NCI-H82 treated with DMSO at 0.1 percent for 48 hours (cell line): ENCODE results near the gene GIPC2.
"Not testable (repeated sequence)": the region's sequence is repeated elsewhere in the genome, so short reads cannot be mapped to it uniquely, and the experiment has no call there.

ENCODE experiments used
- DNase-seq: peaks from one replicate; lab custom pipeline; 2025; ENCODE audit not compliant: unreplicated experiment; lab: John Stamatoyannopoulos, UW

Gene GIPC2

DNA sequence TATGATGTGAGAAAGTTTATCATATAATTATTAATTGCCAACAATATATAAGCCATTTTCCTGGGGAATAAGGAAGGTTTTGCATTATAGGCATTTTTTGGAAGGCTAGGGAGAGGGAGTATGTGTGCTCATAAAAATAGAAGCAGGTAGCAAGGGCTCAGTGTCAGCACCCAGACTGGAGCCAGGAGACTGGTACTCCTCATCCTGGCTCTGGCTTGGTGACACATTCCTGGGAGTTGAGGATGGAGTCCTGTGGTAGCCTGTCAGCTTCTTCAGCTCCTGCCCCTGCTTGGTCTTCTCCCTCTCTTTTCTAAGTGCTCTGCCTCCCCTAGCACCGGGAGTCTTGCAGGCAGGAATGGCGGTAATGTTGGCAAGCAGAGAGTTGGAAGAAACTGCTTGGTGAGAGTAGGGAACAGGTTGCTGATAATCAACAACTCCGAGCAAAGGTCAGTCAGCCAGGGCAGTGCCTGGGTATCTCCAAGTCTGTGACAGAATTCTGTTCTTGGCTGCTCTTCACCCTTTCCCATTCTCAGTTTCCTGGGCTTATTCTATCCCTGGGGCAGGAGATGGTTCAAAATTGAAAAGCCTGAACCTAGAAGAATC lies 23.0 kb downstream of the GIPC2 start:
- no peak for DNase-seq

DNA sequence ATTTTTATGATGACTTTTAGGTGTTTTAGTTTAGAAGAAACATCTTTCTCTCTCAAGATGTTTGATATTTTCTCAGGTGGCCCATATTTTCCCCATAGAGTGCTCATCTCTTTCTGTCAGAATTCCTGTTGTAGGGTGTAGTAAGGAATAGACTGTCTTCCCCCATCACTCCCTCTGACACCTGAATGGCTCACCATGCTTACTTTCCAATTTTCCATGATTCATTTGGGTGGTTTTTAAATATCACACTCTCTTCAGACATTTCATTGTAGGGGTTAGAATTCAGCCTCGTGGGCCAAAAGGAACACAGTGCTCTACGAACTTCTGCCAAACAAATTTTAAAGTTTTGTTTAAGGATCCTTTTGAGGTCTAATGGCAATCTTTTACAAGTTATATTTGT lies 24.0 kb downstream of the GIPC2 start:
- no peak for DNase-seq

DNA sequence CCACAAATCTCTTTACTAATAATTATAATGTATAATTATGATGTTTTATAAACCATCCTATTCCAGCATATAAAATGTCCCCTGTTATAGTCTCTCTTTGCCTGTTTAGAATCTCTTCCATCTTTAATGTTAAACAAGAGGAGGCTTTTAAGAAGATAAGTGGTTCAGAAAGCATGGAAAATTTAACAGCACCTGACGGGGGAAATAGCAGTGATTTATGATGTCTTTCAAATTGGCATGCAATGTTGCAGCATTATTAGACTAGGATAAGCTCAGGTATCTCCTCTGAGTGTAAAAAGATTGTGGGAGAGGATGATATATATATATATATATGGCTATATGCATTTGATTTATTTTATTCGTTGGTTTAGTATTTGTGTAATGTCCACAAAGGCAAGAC lies 24.4 kb downstream of the GIPC2 start:
- DNase-seq: no peak

DNA sequence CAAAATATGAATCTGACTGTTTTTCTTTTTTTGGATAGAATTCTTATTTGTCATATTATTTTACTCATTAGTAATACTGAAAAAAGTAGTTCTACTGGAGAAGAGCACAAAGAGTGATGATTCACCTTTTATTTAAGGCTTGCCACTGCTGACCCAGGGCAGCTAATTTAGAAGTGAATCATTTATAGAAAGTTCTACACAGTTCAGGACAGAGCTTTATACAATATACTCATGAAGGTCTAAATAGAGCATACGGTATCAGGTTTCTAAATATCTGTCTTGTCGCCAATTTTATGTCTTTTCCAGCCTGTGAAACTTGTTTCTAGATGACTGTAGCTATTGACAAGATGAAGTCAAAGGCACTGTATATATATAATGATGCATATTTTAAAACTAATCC lies 25.0 kb downstream of the GIPC2 start:
- DNase-seq: no peak

DNA sequence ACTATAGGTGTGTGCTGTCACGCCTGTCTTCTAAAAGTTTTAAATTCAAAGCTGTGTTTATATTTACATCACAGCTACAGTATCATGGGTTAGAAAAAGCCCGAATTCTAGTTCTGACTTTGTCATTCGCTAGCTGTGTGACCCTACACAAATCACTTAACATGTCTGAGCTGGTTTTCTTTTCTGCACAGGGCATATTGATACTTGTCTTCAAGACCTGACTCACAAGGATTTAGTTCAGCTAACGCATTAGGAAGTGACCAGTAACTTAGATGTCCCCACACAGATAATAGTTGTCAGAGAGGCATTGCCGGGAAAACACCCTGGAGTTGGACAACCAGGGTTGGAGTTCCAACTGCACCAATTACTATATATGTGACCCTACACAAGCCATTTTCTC lies 25.9 kb downstream of the GIPC2 start:
- DNase-seq: no peak

DNA sequence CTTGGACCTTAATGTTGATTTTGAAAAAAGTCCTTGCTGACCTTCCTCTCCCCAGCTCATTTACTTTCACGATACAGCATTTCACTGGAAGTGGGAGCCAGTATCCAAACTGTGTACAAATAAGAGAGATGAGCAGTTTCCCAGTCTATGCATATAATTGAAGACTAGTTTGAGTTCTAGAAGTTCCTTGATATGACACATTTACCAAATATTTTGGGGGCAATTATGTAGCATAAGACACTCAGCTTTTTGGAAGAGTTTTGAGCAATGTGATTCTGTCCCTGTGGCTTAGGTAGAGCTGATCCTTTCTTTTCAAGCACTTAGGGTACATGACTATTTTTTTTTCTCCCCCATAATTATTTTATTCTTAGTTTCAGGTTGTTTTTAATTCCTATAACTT lies 26.4 kb downstream of the GIPC2 start:
- no peak for DNase-seq

DNA sequence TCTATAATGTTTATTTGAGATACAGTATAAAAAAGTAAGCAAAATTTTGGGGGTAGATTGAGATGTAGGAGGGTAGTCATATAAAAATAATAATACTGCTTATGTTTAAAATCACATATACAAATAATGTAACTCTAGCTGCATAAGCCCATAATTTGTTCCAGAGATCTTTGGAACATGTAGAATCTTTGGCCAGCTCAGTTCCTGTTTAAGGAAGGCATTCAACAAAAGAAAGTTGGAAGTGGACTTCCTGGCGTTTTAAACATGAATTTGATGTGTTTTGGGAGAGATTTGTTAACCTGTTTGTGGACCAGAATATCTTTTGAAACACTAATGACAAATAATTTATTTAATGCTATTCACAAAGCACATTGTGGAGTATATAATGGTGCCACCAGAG lies 27.7 kb downstream of the GIPC2 start:
- no peak for DNase-seq

DNA sequence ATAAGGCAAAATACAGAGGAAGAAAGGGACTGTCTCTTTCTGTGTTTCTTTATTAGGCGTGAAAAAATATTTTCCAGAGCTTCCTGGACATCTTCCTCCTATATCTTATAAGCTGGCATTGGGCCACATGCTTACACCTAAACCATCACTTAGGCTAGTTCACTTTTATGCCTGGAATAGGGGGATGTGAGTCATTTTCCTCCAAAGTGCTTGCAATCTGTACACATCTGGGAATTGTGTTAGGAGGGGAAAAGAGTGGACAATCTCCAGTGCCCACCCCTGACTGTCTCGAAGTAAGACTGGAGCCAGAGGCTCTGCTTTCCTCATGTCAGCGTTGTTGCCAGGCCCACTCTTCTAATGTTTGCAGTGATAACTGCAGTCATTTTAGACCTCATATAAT lies 29.9 kb downstream of the GIPC2 start:
- DNase-seq: no peak

DNA sequence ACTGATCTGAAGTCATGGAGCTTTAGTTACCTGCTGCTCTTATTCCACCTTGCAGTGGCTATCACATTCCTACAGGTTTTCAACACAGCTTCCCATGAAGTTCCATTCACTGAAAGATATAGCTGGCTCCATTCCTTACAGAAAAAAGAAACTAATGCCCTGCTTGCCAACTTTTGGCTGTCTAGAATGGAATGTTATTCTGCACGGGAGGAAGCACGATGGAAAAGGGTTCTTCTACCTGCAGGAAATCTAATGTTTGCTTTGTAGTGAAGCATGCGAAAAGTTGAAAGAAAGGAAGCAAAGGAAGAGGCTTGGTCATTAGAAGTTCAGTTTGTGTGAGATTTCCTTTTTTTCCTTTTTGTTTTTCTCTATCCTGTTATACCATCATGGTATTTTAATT lies 32.6 kb downstream of the GIPC2 start:
- no peak for DNase-seq

DNA sequence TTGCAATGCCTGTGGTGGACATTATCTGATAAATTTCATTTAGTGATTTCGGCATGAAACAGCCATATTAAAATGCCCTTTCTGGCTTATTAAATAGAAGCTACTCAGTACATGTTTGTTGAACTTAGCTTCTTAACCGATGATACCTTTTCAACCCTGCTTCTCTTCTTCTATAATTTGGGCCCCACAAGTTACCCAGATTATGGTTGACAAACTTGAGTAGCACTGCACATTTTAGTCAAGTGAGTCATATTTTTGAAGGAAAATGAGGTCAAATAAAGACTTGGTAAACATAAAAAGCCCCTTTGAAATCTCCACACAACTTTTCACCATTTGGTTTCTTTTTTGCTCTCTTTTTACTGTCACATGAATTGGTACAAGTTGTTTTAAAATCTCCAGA lies 33.8 kb downstream of the GIPC2 start:
- no peak for DNase-seq

DNA sequence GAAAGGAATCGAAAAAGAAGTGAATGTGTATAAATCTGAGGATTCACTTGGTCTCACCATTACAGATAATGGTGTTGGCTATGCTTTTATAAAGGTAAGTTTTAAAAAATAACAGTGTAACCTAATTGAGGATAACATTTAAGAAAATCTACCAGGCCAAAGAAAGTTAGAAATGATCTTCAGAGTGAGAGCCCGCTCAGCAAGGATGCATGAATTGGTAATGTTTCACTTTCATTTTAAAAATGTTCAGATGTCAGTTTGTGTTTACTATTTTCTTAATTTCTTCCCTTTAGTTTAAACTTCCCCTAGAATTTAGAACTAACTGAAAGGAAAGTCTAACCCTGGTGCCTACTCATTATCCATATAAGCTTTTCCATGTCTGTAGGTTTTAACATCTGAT lies 35.0 kb downstream of the GIPC2 start:
- no peak for DNase-seq

DNA sequence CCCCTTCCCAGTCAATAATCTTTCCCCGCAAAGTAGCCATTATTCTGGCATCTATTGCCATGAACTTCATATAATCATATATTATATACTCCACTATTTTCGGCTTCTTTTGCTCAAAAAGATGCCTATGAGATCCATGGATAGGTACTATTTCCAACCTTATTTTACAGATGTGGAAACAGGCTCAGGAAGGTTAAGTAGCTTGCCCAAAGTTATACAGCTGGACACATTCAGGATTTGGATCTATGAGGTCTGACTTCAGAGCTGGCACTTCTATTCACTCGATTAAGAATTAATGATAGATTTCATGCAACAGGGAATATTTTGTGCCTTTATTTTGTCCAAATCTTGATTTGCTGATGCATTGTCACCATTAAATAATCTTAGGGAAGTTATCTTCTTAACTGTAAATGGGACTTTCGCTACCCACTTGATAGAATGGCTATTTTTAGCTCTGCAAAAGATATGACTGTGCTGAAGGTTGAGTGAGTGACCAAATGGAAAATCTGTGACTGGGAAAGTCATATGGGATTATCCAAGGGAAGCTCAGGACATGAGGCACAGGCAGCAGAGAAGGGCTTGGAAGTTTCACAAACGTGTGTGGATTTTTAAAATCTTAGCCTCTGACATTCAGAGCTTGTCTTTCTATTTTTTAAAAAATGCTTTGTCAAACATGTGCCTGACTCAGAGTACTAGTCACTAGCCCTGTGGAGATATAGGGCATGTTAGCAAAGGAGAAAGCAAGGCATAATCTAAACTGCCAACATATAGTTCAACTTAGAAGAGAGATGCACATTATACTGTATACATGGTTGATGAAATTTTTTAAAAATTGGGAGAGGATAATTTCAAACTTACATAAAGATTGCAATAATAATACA lies 36.5 kb downstream of the GIPC2 start:
- no peak for DNase-seq

DNA sequence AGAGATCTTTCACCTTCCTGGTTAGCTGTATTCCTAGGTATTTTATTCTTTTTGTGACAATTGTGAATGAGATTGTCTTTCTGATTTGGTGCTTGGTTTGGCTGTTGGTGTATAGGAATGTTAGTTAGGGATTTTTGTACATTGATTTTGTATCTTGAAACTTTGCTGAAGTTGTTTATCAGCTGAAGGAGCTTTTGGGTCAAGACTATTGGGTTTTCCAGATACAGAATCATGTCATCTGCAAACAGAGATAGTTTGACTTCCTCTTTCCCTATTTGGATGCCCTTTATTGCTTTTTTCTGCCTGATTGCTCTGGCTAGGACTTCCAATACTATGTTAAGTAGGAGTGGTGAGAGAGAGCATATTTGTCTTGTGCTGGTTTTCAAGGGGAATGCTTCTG lies 38.9 kb downstream of the GIPC2 start:
- not testable (repeated sequence) for DNase-seq

DNA sequence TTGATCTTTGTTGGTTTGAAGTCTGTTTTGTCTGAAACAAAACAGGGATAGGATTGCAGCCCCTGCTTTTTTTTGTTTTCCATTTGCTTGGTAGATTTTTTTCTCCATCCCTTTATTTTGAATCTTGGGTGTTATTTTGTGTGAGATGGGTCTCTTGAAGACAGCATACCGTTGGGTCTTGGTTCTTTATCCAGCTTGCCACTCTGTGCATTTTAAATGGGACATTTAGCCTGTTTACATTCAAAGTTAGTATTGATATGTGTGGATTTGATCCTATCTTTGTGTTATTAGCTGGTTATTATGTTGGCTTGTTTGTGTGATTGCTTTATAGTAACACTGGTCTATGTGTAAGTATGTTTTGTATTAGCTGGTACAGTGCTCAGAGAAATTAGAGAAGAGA lies 40.9 kb downstream of the GIPC2 start:
- no peak for DNase-seq

DNA sequence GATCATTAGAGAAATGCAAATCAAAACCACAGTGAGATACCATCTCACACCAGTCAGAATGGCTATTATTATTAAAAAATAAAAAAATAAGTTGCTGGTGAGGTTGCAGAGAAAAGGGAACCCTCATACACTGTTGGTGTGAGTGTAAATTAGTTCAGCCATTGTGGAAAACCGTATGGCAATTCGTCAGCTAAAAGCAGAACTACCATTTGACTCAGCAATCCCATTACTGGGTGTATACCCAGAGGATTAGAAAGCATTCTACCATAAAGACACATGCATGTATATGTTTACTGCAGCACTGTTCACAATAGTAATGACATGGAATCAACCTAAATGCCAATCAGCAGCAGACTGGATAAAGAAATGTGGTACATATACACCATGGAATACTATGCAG lies 42.2 kb downstream of the GIPC2 start:
- DNase-seq: no peak

DNA sequence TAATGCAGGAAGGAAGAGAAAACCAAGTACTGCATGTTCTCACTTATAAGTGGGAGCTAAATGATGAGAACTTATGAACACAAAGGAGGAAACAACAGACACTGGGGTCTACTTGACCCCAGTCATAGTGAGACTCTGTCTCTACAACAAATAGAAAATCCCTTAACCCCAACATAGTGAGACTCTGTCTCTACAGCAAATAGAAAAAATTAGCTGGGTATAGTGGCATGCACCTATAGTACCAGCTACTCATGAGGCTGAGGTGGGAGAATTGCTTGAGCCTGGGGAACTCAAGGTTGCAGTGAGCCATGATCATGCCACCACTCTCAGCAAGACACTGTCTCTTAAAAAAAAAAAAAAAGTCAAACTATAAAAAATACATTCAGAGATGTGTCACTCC lies 42.7 kb downstream of the GIPC2 start:
- no peak for DNase-seq

DNA sequence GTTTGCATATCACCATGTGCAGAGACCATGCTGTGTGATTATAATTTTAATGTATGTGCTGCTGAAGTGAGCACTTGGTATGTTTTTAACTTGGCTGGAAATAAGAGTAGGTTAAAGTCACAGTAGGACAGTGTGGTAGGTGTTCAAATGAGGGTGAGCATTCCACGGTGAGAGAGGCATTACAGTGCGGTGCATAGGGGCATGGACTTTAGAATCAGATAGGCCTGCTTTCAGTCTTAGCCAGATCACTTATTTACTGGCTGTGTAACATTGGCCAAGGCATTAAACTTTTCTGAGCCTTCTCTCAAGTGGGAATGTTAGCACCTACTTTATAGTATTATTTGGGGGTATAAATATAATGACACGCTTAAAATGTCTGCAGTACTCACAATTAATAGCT lies 43.2 kb downstream of the GIPC2 start:
- DNase-seq: no peak

DNA sequence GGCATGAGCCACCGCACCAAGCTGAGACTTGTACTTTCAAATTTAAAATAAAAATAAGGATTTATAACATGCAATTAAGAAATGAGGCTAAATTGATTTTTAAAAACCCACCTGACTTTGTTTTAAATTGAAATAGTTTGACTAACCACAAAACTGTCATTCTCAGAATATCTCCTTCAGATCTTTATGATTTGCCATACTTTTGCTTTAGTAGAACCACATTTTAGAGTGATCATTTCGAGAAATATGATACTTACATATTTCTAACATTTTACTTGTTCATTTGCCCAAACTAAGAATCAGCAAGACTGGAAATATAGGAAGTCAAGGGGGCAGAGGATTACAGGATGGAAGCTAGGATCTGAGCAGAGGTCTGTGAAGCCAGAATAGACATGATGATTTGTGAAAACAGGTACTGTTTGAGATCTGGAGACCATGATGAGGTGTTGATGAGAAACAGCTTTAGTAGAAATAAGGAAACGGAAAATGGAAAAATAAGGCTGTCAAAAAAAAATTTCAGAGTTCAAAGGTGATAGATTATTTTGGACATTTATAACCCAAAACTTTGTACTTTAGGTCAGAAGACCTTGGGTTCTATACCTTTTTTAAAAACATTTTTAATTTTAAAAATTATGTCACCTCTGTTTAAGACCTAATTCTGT lies 44.8 kb downstream of the GIPC2 start:
- DNase-seq: no peak

DNA sequence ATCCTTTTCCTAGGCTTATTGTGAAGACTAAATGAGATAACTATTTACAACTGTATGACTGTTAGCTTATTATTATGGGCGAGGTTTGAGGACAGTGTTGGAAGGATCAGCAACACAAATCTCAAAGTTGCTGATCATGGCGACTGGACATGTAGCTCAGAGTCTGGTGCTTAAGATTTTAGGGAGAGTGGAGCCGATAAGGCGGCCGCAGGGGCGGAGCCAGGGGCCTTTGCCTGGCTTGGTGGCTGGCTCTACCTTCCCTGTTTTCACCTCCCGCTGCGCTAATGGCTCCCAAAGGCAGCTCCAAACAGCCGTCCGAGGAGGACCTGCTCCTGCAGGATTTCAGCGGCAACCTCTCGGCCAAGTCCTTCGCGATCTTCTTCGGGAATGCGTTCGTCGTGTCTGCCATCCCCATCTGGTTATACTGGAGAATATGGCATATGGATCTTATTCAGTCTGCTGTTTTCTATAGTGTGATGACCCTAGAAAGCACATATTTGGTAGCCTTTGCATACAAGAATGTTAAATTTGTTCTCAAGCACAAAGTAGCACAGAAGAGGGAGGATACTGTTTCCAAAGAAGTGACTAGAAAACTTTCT lies 45.5 kb downstream of the GIPC2 start:
- no peak for DNase-seq

DNA sequence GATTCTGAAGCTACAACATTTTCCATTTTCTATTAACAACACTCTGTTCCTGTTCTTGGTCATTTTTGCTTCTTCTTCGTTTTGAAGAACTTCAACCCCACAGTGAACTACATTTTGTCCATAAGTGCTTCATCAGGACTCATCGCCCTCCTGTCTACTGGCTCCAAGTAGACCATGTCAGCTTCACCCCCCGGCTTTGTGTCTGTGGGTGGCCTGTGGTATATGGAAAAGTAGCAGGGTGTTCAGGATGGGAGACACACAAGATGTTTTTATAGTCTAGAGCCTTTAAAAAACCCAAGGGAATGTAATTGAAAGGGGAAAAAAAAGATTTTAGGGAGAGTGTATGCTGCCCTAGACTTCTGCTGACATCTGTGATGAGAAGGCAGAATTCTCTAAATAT lies 46.1 kb downstream of the GIPC2 start:
- DNase-seq: no peak

DNA sequence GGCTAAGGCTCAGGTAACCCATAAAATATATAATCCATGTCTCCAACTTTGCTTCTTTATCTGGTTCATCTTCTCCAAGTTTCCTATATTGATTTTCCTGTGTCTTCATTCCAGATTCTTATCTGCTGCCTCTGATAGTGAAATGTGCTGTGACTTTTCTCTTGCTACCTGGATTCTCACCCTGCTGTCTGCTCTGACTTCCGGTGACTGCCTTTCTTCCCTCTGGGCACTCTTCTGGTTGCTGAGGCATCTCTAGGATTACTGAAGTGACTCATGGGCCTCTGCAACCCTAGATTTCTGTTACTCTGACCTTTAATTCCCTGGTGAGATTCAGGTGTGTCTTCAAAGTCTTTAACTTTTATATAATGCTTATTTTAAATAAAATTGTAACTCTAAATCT lies 46.9 kb downstream of the GIPC2 start:
- no peak for DNase-seq

DNA sequence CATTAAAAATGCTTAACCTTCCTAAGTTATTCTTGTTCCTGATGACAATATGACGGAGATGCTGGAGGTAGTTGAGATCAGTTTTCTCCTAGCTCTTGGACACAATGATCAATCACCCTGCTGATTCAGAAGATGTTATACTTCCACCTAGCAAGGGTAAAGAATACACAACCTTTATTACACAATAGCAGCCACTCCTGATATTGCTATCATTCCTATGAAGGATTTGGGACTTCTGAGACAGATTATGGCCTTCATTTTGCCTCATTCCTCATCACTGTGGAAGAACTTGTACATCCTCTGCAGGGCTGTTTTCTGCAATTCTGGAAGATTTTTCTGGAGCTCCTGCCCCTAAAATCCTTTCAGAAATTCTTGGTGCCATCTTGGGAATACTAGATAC lies 47.8 kb downstream of the GIPC2 start:
- no peak for DNase-seq
